ENCODE data around the gene DDA1.

DDA1 gene

DNA sequence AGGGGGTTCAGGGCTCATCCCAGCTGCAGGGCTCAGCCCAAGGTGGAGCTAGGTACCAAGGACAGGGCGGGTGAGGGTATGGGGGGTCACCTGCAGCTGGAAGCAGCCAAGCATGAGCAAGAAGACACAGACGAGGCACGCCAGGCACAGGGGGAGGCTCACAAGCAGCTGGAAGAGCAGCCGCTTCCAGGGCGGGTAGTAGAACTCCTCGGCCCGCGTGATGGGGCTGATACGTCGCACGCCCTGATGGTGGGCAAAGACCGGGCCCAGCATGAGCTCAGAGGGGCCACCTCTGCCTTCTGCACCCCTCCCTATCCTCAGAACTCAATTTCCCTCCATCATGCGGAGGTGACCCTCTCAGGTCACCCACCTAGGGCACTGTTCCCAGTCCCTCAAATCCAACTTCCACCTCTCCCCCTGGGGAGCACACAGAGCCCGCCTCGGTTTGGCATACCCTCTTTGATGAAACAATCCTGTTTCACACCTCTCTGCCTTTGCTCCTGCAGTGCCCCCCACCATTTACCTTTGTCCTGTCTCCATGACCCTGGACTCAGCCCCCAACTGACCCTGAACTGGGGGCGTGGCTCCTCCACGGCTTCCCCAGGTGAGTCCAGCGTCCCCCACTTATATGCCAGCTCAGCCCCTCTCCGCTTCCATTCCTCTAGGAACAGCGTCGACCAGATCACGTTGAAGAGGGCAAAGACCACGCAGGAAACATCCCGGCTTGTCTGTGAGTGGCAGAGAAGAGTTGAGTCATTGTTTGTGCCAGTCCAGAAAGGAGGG, 21.1 kb downstream of the DDA1 start:
- DNase-seq: no peak

DNA sequence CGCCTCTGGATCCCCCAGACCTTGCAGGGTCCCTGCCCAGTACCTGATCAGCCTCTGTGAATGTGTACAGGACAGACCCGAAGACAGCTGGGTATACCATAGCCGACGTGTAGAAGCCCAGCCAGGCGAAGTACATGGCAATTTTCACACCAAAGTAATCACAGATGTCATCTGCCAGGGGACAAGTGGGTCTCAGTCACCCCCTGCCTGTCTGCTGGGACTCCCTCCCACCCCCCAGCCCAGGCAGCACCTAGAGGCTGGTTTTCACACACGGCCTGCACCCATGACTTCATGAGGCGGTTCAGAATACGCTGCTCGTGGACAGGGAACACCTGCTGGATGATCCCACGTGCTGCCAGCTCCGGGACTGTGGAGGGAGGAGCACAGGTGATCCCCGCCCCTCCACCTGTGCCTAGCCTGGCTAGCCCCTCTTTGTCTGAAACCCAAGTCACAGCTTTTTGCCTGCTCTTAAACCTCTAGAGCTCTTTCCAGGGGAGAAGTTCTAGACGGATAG, 21.7 kb downstream of the DDA1 start:
- DNase-seq: no peak

DNA sequence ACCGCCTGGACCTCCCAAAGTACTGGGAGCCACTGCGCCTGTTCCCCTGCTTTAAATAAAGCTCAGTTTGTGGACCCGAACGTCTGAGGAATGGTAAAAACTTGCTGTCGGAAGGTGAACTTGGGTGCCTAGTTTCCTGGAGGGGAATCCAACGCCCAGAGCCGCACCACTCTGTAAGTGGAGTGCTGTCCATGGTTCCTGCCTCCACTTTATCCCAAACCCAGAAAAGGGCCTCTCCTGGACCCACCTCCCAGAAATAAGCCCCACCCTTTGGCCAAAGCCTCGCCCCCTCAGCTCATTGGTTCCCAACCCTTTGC, 23.0 kb downstream of the DDA1 start:
- no peak for DNase-seq

DNA sequence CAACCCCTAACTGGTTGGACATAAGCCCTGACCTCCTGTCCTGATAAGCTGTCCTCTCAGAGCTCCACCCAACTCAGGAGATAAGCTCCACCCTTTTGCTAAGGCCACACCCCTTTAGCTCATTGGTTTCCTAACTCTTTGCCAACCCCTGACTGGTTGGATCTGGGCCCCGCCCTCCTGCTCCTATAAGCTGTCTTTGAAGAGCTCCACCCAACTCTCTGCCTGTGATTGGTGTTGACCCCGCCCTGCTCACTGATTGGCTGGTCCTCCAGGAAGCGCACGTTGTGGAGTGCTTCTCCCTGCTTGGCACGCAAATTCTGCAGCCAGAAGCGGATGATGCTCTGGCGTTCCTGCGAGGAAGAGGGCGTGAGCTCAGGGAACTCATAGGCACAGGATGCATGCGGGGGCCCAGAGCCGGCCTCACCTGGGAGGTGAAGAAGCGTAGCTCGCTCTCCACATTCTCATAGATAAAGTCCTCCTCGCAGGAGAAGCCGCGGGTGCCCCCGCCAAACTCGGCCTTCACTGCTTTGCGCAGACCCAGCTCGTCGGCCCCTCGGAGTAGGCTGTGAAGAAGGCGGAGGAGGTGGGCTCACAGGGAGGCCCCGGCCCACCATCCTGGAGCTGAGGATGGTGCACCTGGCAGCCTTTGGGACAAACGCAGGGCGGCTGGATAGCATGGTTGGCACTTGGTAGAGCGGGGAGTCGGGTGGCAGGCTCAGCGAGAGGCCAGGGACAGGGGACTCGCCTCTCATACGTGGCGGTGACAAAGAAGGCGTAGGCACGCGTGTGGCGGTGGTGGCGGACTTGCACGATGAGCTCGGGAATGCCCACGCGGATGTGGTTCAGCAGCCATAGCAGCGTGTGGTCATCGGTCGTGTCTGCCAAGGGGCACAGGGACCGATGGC, 23.6 kb downstream of the DDA1 start:
- DNase-seq: peak; percentile 98

- no peak for DNase-seq
Observed at GRCh38 chr19:17333611-17334413, 24.4 kb downstream of the DDA1 start.

GRCh38 chr19:17334414-17335409, 25.3 kb downstream of the DDA1 start, which contains the start of gene ANO8:
TSS of gene ANO8 (minus strand) at chr19:17334855. CDS start at chr19:17334670, 185 bp downstream.
- peak; percentile 93 for DNase-seq

- no peak for DNase-seq
Observed at GRCh38 chr19:17335575-17335974, 26.2 kb downstream of the DDA1 start.

DNA sequence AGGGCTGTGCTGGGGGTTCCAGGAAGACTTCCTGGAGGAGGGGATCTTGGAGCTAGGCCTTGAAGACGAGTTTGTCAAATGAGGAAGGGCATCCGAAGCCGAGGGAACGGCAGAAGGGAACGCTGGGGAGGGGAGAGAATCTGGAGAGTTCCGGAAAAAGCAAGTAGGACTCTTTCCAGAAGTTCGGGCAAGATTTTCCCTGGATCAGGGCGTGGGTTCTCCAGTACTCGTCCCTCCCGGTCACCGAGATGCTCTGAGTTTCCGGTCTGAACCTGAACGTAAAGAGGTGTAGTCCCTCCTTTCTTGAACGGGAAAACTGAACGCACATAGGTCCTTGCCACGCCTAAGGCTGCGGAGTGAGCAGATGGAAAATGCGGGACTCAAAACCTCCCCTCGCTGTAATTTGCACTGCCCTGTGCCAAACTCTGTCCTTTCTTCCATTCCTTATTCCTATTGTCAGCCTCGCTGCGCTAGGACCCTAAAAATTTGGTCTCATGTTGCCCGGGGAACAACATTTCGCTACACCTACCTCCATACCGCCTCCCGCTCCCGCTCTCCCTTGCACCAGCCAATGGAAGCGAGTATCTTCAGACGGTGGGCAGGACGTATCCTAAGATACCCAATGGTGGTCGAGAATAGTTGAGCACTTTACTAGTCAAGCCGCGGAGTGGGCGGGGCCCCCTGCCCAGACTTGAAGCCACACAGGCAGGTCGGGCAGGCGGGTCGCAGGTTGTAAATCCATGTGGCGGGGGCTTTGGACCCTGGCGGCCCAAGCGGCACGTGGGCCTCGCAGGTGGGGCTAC, 27.7 kb downstream of the DDA1 start, which contains the start of gene GTPBP3:
Gene GTPBP3 (plus strand): TSS at position 682 of the 803 bp plus-strand sequence. CDS start 59 bp downstream, at position 741.
- DNase-seq: peak; percentile 98

GRCh38 chr19:17337675-17338432, 28.5 kb downstream of the DDA1 start:
- DNase-seq: no peak

GRCh38 chr19:17338433-17339078, 29.2 kb downstream of the DDA1 start:
- no peak for DNase-seq

GRCh38 chr19:17339088-17339741, 29.9 kb downstream of the DDA1 start:
- no peak for DNase-seq

DNA sequence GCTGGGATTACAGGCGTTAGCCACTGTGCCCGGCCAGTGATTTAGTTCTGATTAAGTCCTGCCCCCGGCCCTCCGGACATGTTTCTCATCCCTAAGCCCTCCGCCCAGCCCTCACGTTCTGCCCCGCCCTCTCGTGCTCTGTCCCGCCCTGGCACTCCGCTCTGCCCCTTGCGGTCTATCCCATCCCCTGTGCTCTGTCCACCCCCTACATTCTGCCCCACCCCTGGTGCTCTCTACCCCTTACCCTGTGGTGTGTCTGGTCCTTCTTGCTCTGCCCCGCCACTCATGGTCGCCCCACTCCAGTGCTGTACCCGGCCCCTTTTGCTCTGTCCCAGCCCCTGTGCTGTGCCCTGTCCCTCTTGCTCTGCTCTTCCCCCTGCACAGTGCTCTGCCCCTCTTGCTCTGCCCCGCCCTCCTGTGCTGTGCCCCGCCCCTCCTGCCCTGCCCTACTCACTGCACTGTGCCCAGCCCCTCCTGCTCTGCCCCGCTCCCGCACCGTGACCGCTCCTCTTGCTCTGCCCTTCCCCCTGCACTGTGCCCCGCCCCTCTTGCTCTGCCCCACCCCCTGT, 31.0 kb downstream of the DDA1 start:
- DNase-seq: no peak

DNA sequence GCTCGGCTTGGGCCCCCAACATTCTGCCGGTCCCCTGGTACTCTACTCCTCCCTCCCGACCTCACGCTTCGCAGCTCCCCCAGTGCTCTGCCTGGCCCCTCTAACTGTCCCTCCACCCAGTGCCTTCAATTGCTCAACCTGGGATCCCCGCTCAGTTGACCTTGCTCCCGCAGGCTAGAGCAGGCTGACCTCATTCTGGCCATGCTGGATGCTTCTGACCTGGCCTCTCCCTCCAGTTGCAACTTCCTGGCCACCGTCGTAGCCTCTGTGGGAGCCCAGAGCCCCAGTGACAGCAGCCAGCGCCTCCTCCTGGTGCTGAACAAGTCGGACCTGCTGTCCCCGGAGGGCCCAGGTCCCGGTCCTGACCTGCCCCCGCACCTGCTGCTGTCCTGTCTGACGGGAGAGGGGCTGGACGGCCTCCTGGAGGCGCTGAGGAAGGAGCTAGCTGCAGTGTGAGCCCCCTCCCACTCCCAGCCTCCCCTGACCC, 31.6 kb downstream of the DDA1 start:
- DNase-seq: no peak

DNA sequence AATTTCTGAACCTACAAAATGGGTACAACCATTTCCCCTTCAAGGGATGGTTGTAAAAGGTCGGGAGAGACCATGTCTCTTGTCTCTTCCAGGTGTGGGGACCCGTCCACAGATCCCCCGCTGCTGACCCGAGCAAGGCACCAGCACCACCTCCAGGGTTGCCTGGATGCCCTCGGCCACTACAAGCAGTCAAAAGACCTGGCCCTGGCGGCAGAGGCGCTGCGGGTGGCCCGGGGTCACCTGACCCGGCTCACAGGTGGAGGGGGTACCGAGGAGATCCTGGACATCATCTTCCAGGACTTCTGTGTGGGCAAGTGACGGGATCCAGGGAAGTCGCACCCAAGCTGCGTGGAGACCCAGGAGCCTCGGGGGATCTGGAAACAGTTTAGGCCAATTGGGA, 32.0 kb downstream of the DDA1 start:
- no peak for DNase-seq

GRCh38 chr19:17341845-17342244, 32.5 kb downstream of the DDA1 start:
- DNase-seq: no peak

DNA sequence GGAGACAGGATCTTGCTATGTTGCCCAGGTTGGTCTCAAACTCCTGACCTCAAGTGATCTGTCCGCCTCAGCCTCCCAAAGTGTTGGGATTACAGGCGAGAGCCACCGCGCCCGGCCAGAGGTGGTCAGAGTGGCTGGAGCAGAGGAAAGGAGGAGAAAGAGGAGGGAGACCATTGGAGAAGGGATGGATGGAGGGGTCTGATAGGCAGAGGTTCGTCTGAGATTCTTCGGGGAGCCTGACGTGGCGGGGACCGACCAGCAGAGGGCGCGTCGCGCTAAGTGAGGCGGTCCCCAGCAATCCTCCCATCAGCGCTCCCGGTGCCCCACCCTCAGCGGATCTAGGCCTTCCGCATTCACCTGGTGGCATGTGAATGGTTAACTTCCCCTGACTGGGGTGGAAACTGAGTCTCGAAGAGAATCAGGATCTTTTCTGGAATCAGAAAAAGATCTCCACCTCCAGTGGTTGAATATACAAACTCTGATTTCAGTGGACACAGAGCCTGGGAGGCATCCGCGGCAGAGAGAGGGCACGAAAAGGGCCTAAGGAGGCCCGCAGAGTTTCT, 36.8 kb downstream of the DDA1 start:
- DNase-seq: no peak

DNA sequence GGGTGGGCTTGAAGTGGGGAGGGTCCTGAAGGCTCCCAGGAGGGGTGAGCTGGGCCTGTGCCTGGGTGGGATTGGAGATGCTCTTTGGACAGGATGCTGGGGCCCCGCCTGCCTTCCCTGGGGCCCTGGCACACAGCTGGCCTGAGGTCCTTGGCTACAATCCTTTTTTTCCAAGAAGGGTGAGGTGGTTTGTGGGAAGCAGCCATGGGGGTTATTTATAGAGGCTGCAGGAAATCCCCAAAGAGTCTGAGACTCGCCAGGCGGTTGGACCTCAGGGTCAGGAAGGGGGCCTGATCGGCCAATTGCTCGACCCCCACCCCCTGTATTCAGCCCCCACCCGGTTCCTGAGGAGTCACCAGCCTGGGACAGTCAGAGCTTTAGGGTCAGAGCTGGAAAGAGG, 38.0 kb downstream of the DDA1 start:
- DNase-seq: no peak

DNA sequence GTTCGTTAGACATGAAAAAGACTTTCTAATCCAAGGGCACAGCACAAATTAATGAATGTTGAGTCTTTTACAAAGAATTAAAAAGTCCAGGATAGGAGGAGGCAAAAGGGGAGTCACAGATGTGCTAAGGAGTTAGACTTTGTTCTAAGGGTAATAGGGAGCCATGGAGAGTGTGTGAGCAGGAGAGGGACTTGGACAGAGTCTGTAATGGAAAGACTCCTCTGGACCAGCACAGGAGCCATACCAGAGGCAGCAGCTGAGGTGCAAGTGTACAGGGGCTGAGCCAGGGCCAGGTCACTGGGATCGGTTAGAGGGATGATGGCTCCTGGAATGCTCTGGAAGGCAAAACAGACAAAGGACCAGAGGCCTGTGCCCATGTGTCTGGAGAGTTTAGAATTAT, 38.5 kb downstream of the DDA1 start:
- no peak for DNase-seq
